UCSD-AML1 (cell line): ENCODE data around the gene ERAP2.
"Not testable (repeated sequence)": the region's sequence is repeated elsewhere in the genome, so short reads cannot be mapped to it uniquely, and the experiment has no call there.

Experiments used
- DNase-seq: peaks from one replicate; lab custom pipeline; 2025; ENCODE audit not compliant: unreplicated experiment; lab: John Stamatoyannopoulos, UW

Gene ERAP2

GRCh38 chr5:96863949-96864584, 12.2 kb upstream of the ERAP2 start:
- DNase-seq, result no peak

- DNase-seq, result no peak
These were observed 11.3 kb upstream of the ERAP2 start for GRCh38 chr5:96864922-96865530.

GRCh38 chr5:96868603-96869371, 7.5 kb upstream of the ERAP2 start:
- no peak for DNase-seq

GRCh38 chr5:96869372-96869641, 7.0 kb upstream of the ERAP2 start:
- no peak for DNase-seq

- no peak for DNase-seq
These were observed 5.9 kb upstream of the ERAP2 start for GRCh38 chr5:96870094-96871026.

- DNase-seq, result no peak
These were observed 5.3 kb upstream of the ERAP2 start for GRCh38 chr5:96871027-96871399.

GRCh38 chr5:96871686-96872085, 4.6 kb upstream of the ERAP2 start:
- no peak for DNase-seq

- DNase-seq, result no peak
These were observed 2.9 kb upstream of the ERAP2 start for GRCh38 chr5:96873449-96873848.

GRCh38 chr5:96874631-96875030, 1.7 kb upstream of the ERAP2 start:
- no peak for DNase-seq

GRCh38 chr5:96875791-96876291, 459 bp upstream of the ERAP2 start:
- no peak for DNase-seq

- not testable (repeated sequence) for DNase-seq
These were observed 723 bp downstream of the ERAP2 start for GRCh38 chr5:96876977-96877469.

- DNase-seq, result no peak
These were observed 3.4 kb downstream of the ERAP2 start for GRCh38 chr5:96879665-96880064.

GRCh38 chr5:96880444-96881164, 4.3 kb downstream of the ERAP2 start:
- no peak for DNase-seq

GRCh38 chr5:96881511-96882115, 5.3 kb downstream of the ERAP2 start:
- DNase-seq, result no peak

- DNase-seq, result no peak
These were observed 7.6 kb downstream of the ERAP2 start for GRCh38 chr5:96883871-96884270.

GRCh38 chr5:96884995-96885394, 8.7 kb downstream of the ERAP2 start:
- no peak for DNase-seq

GRCh38 chr5:96885518-96886338, 9.4 kb downstream of the ERAP2 start:
- no peak for DNase-seq

GRCh38 chr5:96893342-96893741, 17.0 kb downstream of the ERAP2 start:
- no peak for DNase-seq

- DNase-seq, result no peak
These were observed 20.0 kb downstream of the ERAP2 start for GRCh38 chr5:96896276-96896675.
